ENCODE data around the gene CLEC18C.
"Not testable (repeated sequence)": the region's sequence is repeated elsewhere in the genome, so short reads cannot be mapped to it uniquely, and the experiment has no call there.

The CLEC18C gene

DNA sequence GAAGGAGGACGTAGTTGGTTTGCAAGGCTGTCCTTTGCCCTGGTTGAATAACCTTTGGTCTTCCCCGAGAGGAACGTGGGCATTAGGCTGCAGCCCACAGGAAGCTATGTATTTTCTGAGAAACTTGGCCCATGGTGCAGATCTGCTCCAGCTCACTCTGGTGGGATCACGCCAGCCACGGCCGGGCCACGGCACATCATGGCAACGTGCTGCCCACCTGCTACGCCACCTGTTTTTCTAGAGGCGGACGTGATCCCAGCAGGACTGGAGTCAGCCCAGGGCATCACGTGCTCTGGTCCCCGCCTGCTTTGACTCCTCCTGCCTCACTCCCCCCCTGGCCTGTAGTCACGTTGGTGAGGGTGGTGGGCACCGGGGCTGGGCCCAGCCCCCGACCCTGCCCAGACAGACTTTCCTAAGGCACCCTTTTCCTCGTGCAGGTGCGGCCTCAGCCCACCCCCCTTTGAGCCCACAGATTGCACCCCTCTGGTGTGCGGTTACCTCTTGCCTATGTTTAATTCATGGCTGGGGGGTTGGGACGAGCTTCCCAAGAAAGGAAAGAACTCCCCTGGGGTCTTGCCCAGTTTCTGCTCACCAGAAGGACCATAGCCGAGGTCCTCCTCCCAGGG, at the start of gene CLEC18C:
CLEC18C (plus strand) TSS at position 576 of the 626 bp plus-strand sequence. CDS start 492 bp downstream, outside the sequence.
- H3K4me1 Mint-ChIP-seq; DNase-seq (ENCODE audit: low spot score in 2 of 2); ATAC-seq (ENCODE audit: low read depth); H3K36me3 Mint-ChIP-seq; H3K27me3 Mint-ChIP-seq; H3K27ac Mint-ChIP-seq; H3K4me3 Mint-ChIP-seq; H3K9me3 Mint-ChIP-seq: not testable (repeated sequence)

DNA sequence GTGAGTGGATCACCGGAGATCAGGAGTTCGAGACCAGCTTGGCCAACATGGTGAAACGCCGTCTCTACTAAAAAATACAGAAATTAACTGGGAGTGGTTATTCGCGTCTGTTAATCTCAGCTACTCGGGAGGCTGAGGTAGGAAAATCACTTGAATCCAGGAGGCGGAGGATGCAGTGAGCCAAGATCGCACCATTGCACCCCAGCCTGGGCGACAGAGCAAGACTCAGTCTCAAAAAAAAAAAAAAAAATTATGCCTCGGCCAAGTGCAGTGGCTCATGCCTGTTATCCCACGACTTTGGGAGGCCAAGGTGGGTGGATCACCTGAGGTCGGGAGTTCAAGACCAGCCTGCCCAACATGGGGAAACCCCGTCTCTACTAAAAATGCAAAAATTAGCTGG, 49.8 kb upstream of the CLEC18C start:
- ATAC-seq (ENCODE audit: low read depth); H3K27ac Mint-ChIP-seq; H3K27me3 Mint-ChIP-seq; H3K4me1 Mint-ChIP-seq; H3K9me3 Mint-ChIP-seq; H3K4me3 Mint-ChIP-seq; DNase-seq (ENCODE audit: low spot score in 2 of 2): not testable (repeated sequence)
- peaks cover 28% of the 10 kb centered on the region for H3K36me3 Mint-ChIP-seq

DNA sequence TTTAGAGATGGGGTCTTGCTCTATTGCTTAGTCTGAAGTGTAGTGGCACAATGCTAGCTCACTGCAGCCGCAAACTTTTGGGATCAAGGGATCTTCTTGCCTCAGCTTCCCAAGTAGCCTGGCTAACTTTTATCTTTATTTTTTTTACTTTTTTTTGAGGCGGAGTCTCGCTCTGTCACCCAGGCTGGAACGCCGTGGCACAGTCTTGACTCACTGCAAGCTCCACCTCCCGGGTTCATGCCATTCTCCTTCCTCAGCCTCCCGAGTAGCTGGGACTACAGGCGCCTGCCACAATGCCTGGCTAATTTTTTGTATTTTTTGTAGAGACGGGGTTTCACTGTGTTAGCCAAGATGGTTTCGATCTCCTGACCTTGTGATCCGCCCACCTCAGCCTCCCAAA, 47.4 kb upstream of the CLEC18C start:
- H3K4me1 Mint-ChIP-seq; H3K27ac Mint-ChIP-seq; DNase-seq (ENCODE audit: low spot score in 2 of 2); H3K27me3 Mint-ChIP-seq; ATAC-seq (ENCODE audit: low read depth); H3K9me3 Mint-ChIP-seq; H3K4me3 Mint-ChIP-seq: not testable (repeated sequence)
- peaks cover 29% of the 10 kb centered on the region for H3K36me3 Mint-ChIP-seq

DNA sequence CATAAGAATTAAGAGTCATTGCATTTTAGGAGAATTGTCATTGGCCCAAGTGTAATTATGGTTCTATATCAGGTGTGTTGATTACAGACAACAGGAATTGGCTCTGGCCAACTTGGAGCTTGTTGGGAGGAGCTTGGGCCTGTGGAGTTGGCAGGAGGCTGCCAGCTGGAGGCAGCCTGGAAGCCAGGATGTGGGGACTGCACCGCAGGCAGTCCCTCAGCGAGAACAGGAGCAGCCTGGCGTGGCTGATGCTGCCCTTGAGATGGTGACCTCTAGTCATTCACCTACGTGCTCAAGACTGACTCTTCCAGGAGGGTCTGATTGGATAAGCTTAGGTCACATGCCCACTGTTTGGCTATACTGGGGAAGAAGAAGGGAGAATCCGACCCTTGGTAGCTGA, 45.9 kb upstream of the CLEC18C start:
- H3K27me3 Mint-ChIP-seq; H3K9me3 Mint-ChIP-seq; H3K27ac Mint-ChIP-seq; ATAC-seq (ENCODE audit: low read depth); DNase-seq (ENCODE audit: low spot score in 2 of 2); H3K4me1 Mint-ChIP-seq; H3K4me3 Mint-ChIP-seq: not testable (repeated sequence)
- H3K36me3 Mint-ChIP-seq, result peaks cover 24% of the 10 kb centered on the region

DNA sequence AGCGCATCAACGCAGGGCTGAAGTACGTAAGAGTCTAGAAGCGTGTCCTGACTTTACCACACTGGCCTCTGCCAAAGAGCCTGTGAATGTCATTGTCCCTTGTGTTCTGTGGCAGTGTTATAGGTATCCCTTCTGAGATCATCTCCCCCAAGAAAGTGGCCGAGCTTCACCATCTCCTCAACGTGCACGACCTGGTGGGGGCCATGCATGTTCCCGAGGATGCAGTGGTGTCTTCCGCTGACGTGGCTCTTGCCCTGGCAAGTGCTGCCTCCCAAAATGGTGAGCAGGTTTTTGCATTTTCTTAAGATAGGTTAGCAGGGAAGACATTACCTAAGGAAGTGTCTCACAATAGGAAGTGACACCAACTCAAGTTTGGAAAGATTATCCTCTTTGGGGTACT, 44.7 kb upstream of the CLEC18C start:
- H3K9me3 Mint-ChIP-seq; H3K4me3 Mint-ChIP-seq; H3K27me3 Mint-ChIP-seq; ATAC-seq (ENCODE audit: low read depth); H3K27ac Mint-ChIP-seq; DNase-seq (ENCODE audit: low spot score in 2 of 2); H3K4me1 Mint-ChIP-seq: not testable (repeated sequence)
- peaks cover 24% of the 10 kb centered on the region for H3K36me3 Mint-ChIP-seq

DNA sequence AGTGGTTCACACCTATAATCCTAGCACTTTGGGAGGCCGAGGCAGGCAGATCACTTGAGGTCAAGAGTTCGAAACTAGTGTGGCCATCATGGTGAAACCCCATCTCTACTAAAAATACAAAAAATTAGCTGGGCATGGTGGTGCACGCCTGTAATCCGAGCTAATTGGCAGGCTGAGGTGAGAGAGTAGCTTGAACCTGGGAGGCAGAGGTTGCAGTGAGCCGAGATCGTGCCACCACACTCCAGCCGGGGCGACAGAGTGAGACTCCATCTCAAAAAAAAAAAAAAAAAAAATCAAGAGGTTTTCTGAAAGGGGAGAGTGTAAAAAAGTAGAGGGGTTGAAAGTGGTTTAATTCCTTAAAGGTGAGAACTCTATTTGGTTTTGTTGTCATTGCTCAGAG, 37.8 kb upstream of the CLEC18C start:
- H3K9me3 Mint-ChIP-seq; H3K27ac Mint-ChIP-seq; DNase-seq (ENCODE audit: low spot score in 2 of 2); H3K4me1 Mint-ChIP-seq; ATAC-seq (ENCODE audit: low read depth); H3K4me3 Mint-ChIP-seq; H3K27me3 Mint-ChIP-seq: not testable (repeated sequence)
- peaks cover 22% of the 10 kb centered on the region for H3K36me3 Mint-ChIP-seq

DNA sequence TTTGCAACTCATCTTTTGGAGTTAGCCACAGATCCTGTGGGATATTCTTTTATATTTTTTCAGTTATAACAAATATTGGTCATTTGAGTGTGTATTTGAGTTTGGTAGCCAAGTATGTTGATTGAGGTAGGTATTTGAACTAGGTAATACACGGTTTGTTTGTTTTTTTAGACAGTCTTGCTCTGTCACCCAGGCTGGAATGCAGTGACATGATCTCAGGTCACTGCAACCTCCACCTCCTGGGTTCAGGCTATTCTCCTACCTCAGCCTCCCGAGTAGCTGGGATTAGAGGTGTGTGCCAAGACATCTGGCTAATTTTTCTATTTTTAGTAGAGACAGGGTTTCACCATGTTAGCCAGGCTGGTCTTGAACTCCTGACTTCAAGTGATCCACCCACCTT, 37.0 kb upstream of the CLEC18C start:
- H3K27ac Mint-ChIP-seq; H3K4me3 Mint-ChIP-seq; H3K9me3 Mint-ChIP-seq; H3K27me3 Mint-ChIP-seq; DNase-seq (ENCODE audit: low spot score in 2 of 2); H3K4me1 Mint-ChIP-seq; ATAC-seq (ENCODE audit: low read depth): not testable (repeated sequence)
- H3K36me3 Mint-ChIP-seq, result peaks cover 21% of the 10 kb centered on the region

DNA sequence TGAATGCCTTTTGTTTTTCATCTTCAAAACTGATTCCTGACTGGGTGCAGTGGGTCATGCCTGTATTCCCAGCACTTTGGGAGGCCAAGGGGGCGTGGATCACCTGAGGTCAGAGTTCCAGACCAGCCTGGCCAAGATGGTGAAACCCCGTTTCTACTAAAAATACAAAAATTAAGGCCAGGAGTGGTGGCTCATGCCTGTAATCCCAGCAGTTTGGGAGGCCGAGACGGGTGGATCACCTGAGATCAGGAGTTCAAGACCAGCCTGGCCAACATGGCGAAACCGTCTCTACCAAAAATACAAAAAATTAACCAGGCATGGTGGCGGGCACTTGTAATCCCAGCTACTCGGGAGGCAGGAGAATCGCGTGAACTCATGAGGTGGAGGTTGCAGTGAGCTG, 30.8 kb upstream of the CLEC18C start:
- not testable (repeated sequence) for H3K4me1 Mint-ChIP-seq; H3K9me3 Mint-ChIP-seq; DNase-seq (ENCODE audit: low spot score in 2 of 2); ATAC-seq (ENCODE audit: low read depth); H3K4me3 Mint-ChIP-seq; H3K27me3 Mint-ChIP-seq; H3K27ac Mint-ChIP-seq
- H3K36me3 Mint-ChIP-seq, result peaks cover 13% of the 10 kb centered on the region

DNA sequence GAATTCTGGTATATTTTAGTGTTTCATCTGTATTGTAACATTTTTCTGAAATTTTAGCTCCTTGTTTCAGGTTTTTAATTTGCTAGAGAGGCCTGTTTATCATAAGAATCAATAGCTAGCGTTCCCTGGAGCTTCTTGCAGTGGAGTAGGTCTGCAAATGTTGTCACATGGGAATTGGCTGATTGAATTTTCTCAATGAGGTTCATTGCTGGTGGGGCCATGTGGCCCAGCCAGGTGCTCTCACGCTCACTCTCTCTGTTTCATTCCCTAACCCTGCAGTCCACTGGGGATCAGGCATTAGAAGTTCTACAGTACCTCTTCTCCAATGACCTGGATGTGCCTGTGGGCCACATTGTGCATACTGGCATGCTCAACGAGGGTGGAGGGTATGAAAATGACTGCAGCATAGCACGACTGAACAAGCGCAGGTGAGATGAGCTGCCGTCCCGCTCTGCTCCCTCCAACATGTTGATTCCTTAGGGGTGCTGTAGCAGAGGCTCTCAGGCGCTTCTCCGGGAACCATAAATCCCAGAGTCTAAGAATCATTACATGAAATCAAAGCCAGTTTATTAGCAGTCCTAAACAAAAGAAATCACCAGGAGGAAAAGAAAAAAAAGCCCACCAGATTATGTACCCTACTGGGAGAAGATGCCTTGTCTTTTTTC, 30.2 kb upstream of the CLEC18C start:
- not testable (repeated sequence) for H3K27ac Mint-ChIP-seq; H3K9me3 Mint-ChIP-seq; H3K27me3 Mint-ChIP-seq; DNase-seq (ENCODE audit: low spot score in 2 of 2); H3K4me3 Mint-ChIP-seq; H3K4me1 Mint-ChIP-seq; ATAC-seq (ENCODE audit: low read depth)
- H3K36me3 Mint-ChIP-seq, result peaks cover 16% of the 10 kb centered on the region

DNA sequence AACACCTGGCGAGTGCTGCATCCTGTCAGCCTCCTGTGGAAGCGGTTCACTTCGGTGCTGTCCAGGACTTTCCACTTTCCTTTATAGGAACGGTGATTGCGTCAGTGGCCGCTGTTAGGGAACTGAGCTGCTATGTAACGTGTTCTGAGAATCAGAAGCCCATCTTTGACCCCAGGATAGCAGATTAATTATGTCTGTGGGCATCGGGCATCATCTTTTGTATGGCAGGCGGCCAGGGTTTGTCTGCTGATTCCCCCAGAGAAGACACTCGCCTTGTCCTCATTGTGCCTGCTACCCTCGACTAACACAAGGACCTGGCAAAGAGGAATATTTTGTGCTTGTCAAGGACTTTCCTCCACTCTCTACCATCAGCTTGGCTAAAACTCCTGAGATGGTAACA, 25.7 kb upstream of the CLEC18C start:
- not testable (repeated sequence) for H3K27me3 Mint-ChIP-seq; H3K4me3 Mint-ChIP-seq; H3K4me1 Mint-ChIP-seq; H3K9me3 Mint-ChIP-seq; DNase-seq (ENCODE audit: low spot score in 2 of 2); ATAC-seq (ENCODE audit: low read depth); H3K27ac Mint-ChIP-seq
- peaks cover 34% of the 10 kb centered on the region for H3K36me3 Mint-ChIP-seq

DNA sequence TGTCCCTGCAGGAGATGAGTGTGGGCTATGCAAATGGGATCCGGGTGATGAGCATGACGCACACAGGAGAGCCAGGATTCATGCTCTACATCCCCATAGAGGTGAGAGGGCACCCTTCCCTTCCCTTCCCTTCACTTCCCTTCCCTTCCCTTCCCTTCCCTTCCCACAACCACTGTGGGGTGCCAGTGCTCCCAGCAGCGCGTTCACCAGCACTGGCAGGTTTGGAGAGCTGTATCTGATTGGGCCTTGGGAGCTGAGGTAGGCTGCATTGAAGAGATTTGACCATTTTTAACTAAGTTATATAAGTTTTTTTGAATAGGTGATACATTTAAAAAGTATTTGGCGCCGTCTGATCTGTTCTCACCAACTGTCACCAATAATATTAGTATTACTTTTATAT, 25.1 kb upstream of the CLEC18C start:
- not testable (repeated sequence) for ATAC-seq (ENCODE audit: low read depth); H3K27me3 Mint-ChIP-seq; H3K4me3 Mint-ChIP-seq; DNase-seq (ENCODE audit: low spot score in 2 of 2); H3K4me1 Mint-ChIP-seq; H3K9me3 Mint-ChIP-seq; H3K27ac Mint-ChIP-seq
- H3K36me3 Mint-ChIP-seq, result peaks cover 36% of the 10 kb centered on the region

DNA sequence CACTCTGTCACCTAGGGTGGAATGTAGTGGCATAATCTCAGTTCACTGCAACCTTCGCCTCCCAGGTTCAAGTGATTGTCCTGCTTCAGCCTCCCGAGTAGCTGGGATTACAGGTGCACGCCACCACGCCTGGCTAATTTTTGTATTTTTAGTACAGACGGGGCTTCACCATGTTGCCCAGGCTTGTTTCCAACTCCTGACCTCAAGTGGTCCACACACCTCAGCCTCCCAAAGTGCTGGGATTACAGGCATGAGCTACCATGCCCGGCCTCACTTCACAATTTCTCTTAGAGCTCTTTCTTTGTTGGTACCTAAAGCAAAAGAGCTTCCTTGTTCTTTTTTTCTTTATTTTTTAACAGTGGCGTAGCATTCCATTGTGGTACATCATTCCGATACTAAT, 24.3 kb upstream of the CLEC18C start:
- H3K9me3 Mint-ChIP-seq; H3K27me3 Mint-ChIP-seq; H3K4me1 Mint-ChIP-seq; DNase-seq (ENCODE audit: low spot score in 2 of 2); ATAC-seq (ENCODE audit: low read depth); H3K4me3 Mint-ChIP-seq; H3K27ac Mint-ChIP-seq: not testable (repeated sequence)
- peaks cover 38% of the 10 kb centered on the region for H3K36me3 Mint-ChIP-seq

DNA sequence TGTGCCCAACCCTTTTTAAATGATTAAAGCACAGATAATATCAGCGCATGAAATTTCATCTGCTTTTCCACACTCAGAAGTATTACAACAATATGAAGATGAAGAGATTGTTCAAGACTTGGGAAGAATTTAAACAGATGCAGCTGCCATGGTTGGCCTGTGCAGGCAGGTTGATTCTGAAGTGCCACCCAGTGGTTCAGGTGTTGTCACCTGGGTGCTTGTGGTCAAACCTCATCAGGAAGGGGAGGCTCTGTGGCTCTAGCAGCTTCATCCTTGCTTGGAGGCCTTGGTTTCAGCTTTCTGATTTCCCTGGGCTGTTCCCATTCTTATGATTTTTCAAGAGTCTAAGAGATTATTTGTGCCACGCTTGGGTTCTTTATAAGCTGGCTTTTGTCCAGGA, 22.2 kb upstream of the CLEC18C start:
- Mint-ChIP-seq H3K4me1 (no peaks in the 10 kb centered on the region), H3K9me3 (no peaks in the 10 kb centered on the region), H3K27me3 (no peaks in the 10 kb centered on the region), H3K27ac (no peak overlapping the region), H3K36me3 (peaks cover 36% of the 10 kb centered on the region), H3K4me3 (no peak overlapping the region)
- DNase-seq (ENCODE audit: low spot score in 2 of 2) (no peak), ATAC-seq (ENCODE audit: low read depth) (no peak)

DNA sequence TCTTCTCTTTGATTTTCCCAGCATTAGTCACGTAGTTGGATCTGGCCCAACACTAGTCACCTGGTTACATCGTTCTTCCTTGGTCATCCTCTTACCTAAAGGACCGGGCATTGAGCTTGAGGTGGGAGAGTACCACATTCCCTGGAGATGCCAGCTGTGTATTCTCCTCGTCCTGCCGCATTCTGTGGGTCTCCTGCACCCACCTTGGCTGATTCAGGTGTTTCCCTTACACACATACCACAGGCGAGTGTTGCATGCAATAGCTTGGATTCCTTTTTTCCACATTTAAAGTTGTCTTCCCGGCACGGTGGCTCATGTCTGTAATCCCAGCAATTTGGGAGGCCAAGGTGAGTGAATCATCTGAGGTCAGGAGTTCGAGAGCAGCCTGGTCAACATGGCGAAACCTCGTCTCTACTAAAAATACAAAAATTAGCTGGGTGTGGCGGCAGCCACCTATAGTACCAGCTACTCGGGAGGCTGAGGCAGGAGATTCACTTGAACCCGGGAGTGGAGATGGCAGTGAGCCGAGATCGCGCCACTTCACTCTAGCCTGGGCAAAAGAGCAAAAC, 21.6 kb upstream of the CLEC18C start:
- H3K27ac Mint-ChIP-seq, result peak overlapping the region; percentile 55
- H3K4me3 Mint-ChIP-seq, result no peak overlapping the region
- H3K36me3 Mint-ChIP-seq, result peaks cover 41% of the 10 kb centered on the region
- ATAC-seq (ENCODE audit: low read depth), result no peak
- no peak for DNase-seq (ENCODE audit: low spot score in 2 of 2)
- H3K9me3 Mint-ChIP-seq, result no peaks in the 10 kb centered on the region
- H3K27me3 Mint-ChIP-seq, result no peaks in the 10 kb centered on the region
- no peaks in the 10 kb centered on the region for H3K4me1 Mint-ChIP-seq
